Adrenal gland (tissue), 12 donors: ENCODE results near the gene CST8. TPM values are rescaled to one million over a fixed set of nuclear protein-coding genes. Genes with fewer than 3 reads are reported as not detected.

ENCODE experiments used
- DNase-seq, 7 donors: peaks; one replicate each; pipeline ENCODE4 v3.0.0-alpha.2; 2019 to 2020
- H3K27ac ChIP-seq, 5 donors: fragments of 200-600 bp; sonication (generic) in 4 of 5; 1 replicate in 3 of 5; 2 replicates in 2 of 5; pipeline versions ENCODE4 v1.5.1 to v1.8.0; 2016 to 2020; ENCODE audit warnings: mild to moderate bottlenecking in 1 of 5
- H3K27me3 ChIP-seq: fragments of 200-600 bp; 2 replicates; pipeline ENCODE4 v1.8.0; 2021
- H3K36me3 ChIP-seq, 2 donors: fragments of 200-600 bp; replicated peaks in 1 of 2; 1 replicate in 1 of 2; 2 replicates in 1 of 2; pipeline versions ENCODE4 v1.5.1 to v1.8.0; 2018 to 2022
- H3K4me1 ChIP-seq, 2 donors: fragments of 200-600 bp; replicated peaks in 1 of 2; 1 replicate in 1 of 2; 2 replicates in 1 of 2; pipeline versions ENCODE4 v1.5.1 to v1.8.0; 2018 to 2021
- H3K4me3 ChIP-seq, 4 donors: fragments of 200-600 bp; sonication (generic) in 3 of 4; one replicate each; pipeline ENCODE4 v1.5.1; 2016 to 2018
- H3K9me3 ChIP-seq, 3 donors: fragments of 200-600 bp; sonication (generic) in 1 of 3; replicated peaks in 1 of 3; 1 replicate in 2 of 3; 2 replicates in 1 of 3; pipeline versions ENCODE4 v1.5.1 to v1.8.0; 2016 to 2021
- CTCF ChIP-seq, 6 experiments: fragments of 450-650 bp in 4 of 6; fragments of 200-600 bp in 2 of 6; sonication (generic) in 1 of 6; IDR thresholded peaks; 1 replicate in 5 of 6; 2 replicates in 1 of 6; pipeline versions ENCODE4 v1.5.1 to v1.8.0; 2016 to 2021; ENCODE audit warnings: antibody characterized with exemption in 6 of 6, mild to moderate bottlenecking in 2 of 6, moderate library complexity in 1 of 6
- POLR2A ChIP-seq, 2 donors: fragments of 450-650 bp; IDR thresholded peaks; one replicate each; pipeline ENCODE4 v1.6.1; 2017; ENCODE audit warnings: antibody characterized with exemption in 2 of 2, mild to moderate bottlenecking in 2 of 2, moderate library complexity in 1 of 2
- WGBS, 4 donors: extraction: QIAGEN DNeasy Blood & Tissue Kit in 2 of 4; methylation state at CpG; one replicate each; pipeline versions ENCODE4 v1.1.5 to v1.1.7; 2013 to 2017; 5-methylcytosine and 5-hydroxymethylcytosine counted together
- intact Hi-C, 2 donors: fragments of 100-400 bp; cut with DNase I; formaldehyde crosslinking; loops; one replicate each; pipeline versions ENCODE4 v1.14.1 to v1.15.0; 2022 to 2023
- polyA plus RNA-seq, 3 donors: library from polyadenylated mRNA; stranded (reverse); fragments of 200-250 nt in 2 of 3; fragments of 350-450 nt in 1 of 3; fragmentation: Illumina TruSeq in 1 of 3; extraction: RNeasy Lipid Tissue Mini Kit (QIAGEN cat#74804) in 1 of 3; gene quantifications; one replicate each; pipeline ENCODE4 v1.2.3, GENCODE V29; 2013 to 2014
- total RNA-seq, 9 donors: library from RNA; depleted of rRNA in 4 of 9; stranded (reverse); fragments of >200 nt in 4 of 9; fragments of 120-200 nt in 1 of 9; fragmentation: NEBNext Ultra II Directional in 1 of 9; extraction: Animal tissue kit (Norgen Biotek cat#: 25700) in 1 of 9; gene quantifications; one replicate each; pipeline versions ENCODE4 v1.1.0 to v1.2.4, GENCODE V29; 2013 to 2023
- donor health status: healthy with polysubstance abuse.
- donor health status: Bipolar disorder and iron deficiency.
- donor health status: DM: yes; HTN: yes; CAD: no.
- donor health status: DM: no; HTN: no; CAD: no.
- donor health status: DM: no; HTN: no; CAD: no.
- donor health status: DM: yes; HTN: yes; CAD: no.

Gene CST8
- total and polyA plus RNA-seq, 12 donors: not detected

- intact Hi-C loops: no loop called here
These were observed 40.0 kb upstream of the CST8 start for GRCh38 chr20:23450877-23451276.

GRCh38 chr20:23451956-23452487 lies 38.9 kb upstream of the CST8 start:
- intact Hi-C loops: no loop called here
- WGBS, 4 donors: 76 to 90% (median 80%) methylated on average over 9 to 11 of the region's 11 CpGs

More at GRCh38 chr20:23450877-23451276, 40.0 kb upstream of the CST8 start:
- no peak overlapping the region for H3K4me3 ChIP-seq
- no peaks in the 10 kb centered on the region for H3K9me3 ChIP-seq
- DNase-seq: no peak
- TF ChIP-seq CTCF (IDR thresholded peaks at IDR 0.05): no peak
- TF ChIP-seq POLR2A (IDR thresholded peaks at IDR 0.05): no peak
- H3K27ac ChIP-seq: no peak overlapping the region
- no peaks in the 10 kb centered on the region for H3K27me3 ChIP-seq
- 81 to 91% (median 84%) methylated on average over 1 of the region's 1 CpG for WGBS, 4 donors
- H3K4me1 ChIP-seq: no peaks in the 10 kb centered on the region
- no peaks in the 10 kb centered on the region for H3K36me3 ChIP-seq

DNA sequence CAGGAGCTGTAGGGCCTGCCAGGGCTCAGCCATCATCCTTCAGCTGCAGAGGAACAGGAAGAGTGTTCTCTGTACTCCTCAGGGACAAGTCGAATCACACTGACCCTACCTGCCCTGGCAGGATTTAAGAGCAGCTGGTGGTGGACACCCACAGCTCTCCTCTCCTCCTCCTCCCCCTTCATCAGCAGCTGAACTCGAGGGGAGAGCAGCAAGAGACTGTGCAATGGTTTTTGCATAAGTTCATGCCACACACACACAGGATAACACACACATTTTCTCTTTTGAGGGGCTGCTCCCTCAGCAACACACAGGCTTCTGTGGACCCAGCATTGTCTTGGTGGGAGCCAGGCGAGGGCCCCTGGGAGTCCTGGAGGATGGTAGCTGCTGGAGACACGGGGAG lies 38.1 kb upstream of the CST8 start, which contains the start of gene CST11:
Gene CST11, minus strand, starts transcription at position 101 of the 400 bp plus-strand sequence. Its CDS starts 65 bp downstream, at position 36.
- WGBS, 4 donors: 44 to 77% (median 61%) methylated on average over 1 to 4 of the region's 4 CpGs
- no peak for DNase-seq
- Histone ChIP-seq H3K27me3 (no peaks in the 10 kb centered on the region), H3K4me3 (no peak within 1 kb of the TSS), H3K9me3 (no peaks in the 10 kb centered on the region), H3K36me3 (no peaks in the 10 kb centered on the region), H3K4me1 (no peaks in the 10 kb centered on the region), H3K27ac (no peak within 1 kb of the TSS)
- no peak for TF ChIP-seq CTCF (IDR thresholded peaks at IDR 0.05)
- intact Hi-C loops: no loop called here

More at GRCh38 chr20:23451956-23452487, 38.9 kb upstream of the CST8 start:
- no peak overlapping the region for H3K27ac ChIP-seq
- no peaks in the 10 kb centered on the region for H3K9me3 ChIP-seq
- H3K4me1 ChIP-seq: no peaks in the 10 kb centered on the region
- no peaks in the 10 kb centered on the region for H3K27me3 ChIP-seq
- peak in 1 of 7 donors; percentile 27 for DNase-seq
- no peaks in the 10 kb centered on the region for H3K36me3 ChIP-seq
- H3K4me3 ChIP-seq: no peak overlapping the region
- TF ChIP-seq POLR2A (IDR thresholded peaks at IDR 0.05): no peak
- no peak for TF ChIP-seq CTCF (IDR thresholded peaks at IDR 0.05)

DNA sequence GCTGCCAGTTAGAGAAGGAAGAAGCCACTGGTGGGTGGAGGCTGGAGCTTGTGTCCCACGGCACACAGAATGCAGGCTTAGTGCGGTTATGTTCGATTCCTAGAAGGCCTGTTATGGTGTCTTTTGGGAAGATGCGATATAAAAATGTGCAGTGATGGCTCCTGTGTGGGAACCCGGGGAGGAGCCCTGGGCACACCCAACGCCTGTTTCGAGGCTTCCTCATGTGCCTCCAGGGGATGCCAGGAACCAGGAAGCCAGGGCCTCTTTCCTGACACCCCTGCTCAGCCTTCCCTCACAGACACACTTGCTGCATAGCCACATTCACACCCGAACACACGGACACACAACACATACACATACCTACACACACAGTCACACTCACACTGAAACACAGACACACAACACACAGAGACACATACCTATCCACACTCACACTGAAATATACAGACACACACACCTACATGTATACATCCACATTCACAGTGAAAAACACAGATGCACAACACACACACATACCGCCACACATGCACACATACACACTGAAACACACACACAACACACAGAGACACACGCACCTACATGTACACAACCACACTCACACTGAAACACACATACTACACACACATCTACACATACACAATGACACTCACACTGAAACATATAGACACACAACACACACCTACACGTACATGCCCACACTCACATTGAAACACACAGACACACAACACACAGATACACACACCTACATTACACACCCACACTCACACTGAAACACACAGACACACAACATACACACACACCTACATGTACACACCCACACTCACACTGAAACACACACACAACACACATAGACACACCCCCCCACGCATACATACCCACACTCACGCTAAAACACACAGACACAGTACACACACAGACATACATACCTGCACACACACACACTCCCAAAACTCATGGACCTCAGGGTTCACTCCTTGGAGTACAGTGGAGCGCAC lies 37.1 kb upstream of the CST8 start:
- DNase-seq: peak in 1 of 7 donors; percentile 24
- WGBS, 4 donors: 83 to 88% (median 86%) methylated on average over 15 of the region's 15 CpGs
- intact Hi-C loops: no loop called here
- Histone ChIP-seq H3K9me3 (no peaks in the 10 kb centered on the region), H3K4me3 (no peak overlapping the region), H3K4me1 (no peaks in the 10 kb centered on the region), H3K27ac (no peak overlapping the region), H3K36me3 (no peaks in the 10 kb centered on the region), H3K27me3 (no peaks in the 10 kb centered on the region)
- TF ChIP-seq POLR2A (IDR thresholded peaks at IDR 0.05) (no peak), CTCF (IDR thresholded peaks at IDR 0.05) (no peak)
